ENCODE results near the gene RCSD1. TPM values are rescaled to one million over a fixed set of nuclear protein-coding genes. Genes with fewer than 3 reads are reported as not detected.
"Not testable (repeated sequence)": the region's sequence is repeated elsewhere in the genome, so short reads cannot be mapped to it uniquely, and the experiment has no call there.

The RCSD1 gene
- total RNA-seq, 5 donors from 2014 or later (not counting 1 experiment from before 2014, with no cell fraction given) = 101 to 126 (median 107) TPM

DNA sequence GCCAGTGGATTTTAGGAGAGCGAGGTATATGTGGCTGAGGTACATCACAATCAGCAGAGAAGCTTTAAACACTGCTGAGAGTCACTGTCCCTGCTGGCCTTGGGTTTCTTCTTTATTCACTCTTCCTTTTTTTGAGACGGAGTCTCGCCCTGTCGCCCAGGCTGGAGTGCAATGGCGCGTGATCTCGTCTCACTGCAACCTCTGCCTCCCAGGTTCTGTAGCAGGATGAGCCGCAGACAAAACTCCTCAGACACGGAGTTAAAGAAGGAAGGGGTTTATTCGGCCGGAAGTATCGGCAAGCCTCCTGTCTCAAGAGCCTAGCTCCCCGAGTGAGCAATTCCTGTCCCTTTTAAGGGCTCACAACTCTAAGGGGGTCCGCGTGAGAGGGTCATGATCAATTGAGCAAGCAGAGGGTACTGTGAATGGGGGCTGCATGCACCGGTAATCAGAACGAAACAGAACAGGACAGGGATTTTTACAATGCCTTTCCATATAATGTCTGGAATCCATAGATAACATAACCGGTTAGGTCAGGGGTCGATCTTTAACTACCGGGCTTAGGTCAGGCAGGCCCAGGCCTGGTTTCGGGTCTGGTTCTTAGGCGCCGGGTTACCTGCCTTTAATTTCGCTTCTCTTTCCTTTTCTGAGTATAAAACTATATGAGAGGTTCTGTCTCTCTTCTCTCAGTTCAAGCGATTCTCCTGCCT, 89.8 kb downstream of the RCSD1 start:
- H3K36me3 Mint-ChIP-seq; H3K27me3 ChIP-seq (replicated peaks in 1 of 2; ENCODE audit: control insufficient read depth in 2 of 2, extremely low read depth in 1 of 2, insufficient read depth in 2 of 2, low read length in 1 of 2); H3K36me3 ChIP-seq (ENCODE audit: control insufficient read depth in 2 of 2, extremely low read depth in 1 of 2, insufficient read depth in 1 of 2, low read length in 1 of 2); H3K27ac ChIP-seq (ENCODE audit: low read length); H3K9me3 ChIP-seq; H3K9me3 Mint-ChIP-seq; POLR2A ChIA-PET; ATAC-seq (replicated peaks in 1 of 4); H3K27me3 Mint-ChIP-seq; DNase-seq; H3K4me3 ChIP-seq (ENCODE audit: control insufficient read depth in 1 of 2, extremely low read depth in 1 of 2, low read length in 1 of 2): not testable (repeated sequence)
- H3K4me1 ChIP-seq (ENCODE audit: control insufficient read depth in 1 of 2, extremely low read depth in 1 of 2, insufficient read depth in 2 of 2, low read length in 2 of 2) = peaks cover 21 to 24% of the 10 kb centered on the region in 2 experiments
- H3K4me3 Mint-ChIP-seq = peak overlapping the region; percentile 21 to 86 (median 44)
- peaks cover 61 to 65% (median 63%) of the 10 kb centered on the region in 3 donors for H3K4me1 Mint-ChIP-seq
- peak overlapping the region; percentile 70 to 78 for H3K27ac Mint-ChIP-seq
- CTCF ChIA-PET = interaction anchor here in 1 of 2 donors (0.6 kb wide), 1 partner anchor 251 kb away, joined by 6 read pairs; no protein-coding TSS in a partner anchor
- WGBS (ENCODE audit: insufficient coverage) = 85% methylated on average over 4 of the region's 25 CpGs

DNA sequence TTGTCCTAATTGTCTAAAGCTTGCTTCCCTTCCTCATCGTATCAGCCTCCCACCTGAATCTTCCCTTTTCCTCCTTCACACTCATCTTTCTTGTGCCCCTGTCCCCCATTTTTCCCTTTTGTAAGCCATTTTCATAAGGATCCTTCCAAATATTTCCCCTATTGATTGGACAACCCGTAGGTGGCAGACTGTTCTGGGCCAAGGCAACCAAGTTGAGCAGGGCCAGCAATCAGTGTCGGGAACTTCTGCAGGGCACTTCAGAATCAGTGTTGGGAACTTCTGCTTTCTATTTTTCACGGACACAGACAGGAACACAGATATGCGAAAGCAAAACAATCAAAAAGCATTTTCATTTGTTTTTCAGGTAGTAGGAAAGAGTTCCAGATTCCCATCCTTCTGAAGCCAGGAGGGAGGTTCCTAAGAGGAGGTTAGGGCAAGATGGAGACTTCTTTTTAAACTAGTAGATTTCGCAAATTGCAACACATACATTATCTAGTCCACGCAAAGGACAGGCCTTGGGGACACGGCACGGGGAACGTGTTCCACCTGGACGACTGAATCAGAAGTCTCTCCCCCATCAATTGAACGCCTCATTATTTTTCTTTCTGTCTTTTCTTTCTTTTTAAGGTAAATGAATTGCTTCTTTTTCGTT, 91.1 kb downstream of the RCSD1 start:
- Mint-ChIP-seq H3K27me3 (no peaks in the 10 kb centered on the region), H3K36me3 (no peaks in the 10 kb centered on the region), H3K27ac (peak overlapping the region; percentile 60 to 78), H3K4me1 (peaks cover 49 to 59% (median 54%) of the 10 kb centered on the region in 3 donors), H3K9me3 (no peaks in the 10 kb centered on the region), H3K4me3 (peak overlapping the region; percentile 86 to 96 (median 92))
- Histone ChIP-seq H3K9me3 (no peaks in the 10 kb centered on the region), H3K27me3 (replicated peaks in 1 of 2; ENCODE audit: control insufficient read depth in 2 of 2, extremely low read depth in 1 of 2, insufficient read depth in 2 of 2, low read length in 1 of 2) (no peaks in the 10 kb centered on the region), H3K36me3 (ENCODE audit: control insufficient read depth in 2 of 2, extremely low read depth in 1 of 2, insufficient read depth in 1 of 2, low read length in 1 of 2) (no peaks in the 10 kb centered on the region), H3K4me3 (ENCODE audit: control insufficient read depth in 1 of 2, extremely low read depth in 1 of 2, low read length in 1 of 2) (peak overlapping the region; percentile 68 to 79), H3K4me1 (ENCODE audit: control insufficient read depth in 1 of 2, extremely low read depth in 1 of 2, insufficient read depth in 2 of 2, low read length in 2 of 2) (peaks cover 14 to 20% of the 10 kb centered on the region in 2 experiments), H3K27ac (ENCODE audit: low read length) (no peak overlapping the region)
- CTCF ChIA-PET = interaction anchor here in 1 of 2 donors (0.8 kb wide), 1 partner anchor 361 kb away, joined by 3 read pairs; no protein-coding TSS in a partner anchor
- 65% methylated on average over 5 of the region's 13 CpGs for WGBS (ENCODE audit: insufficient coverage)
- POLR2A ChIA-PET = no interaction called here
- peak in 1 of 35 experiments; percentile 22 for DNase-seq
- peak in 1 of 4 experiments; percentile 6 for ATAC-seq (replicated peaks in 1 of 4)

DNA sequence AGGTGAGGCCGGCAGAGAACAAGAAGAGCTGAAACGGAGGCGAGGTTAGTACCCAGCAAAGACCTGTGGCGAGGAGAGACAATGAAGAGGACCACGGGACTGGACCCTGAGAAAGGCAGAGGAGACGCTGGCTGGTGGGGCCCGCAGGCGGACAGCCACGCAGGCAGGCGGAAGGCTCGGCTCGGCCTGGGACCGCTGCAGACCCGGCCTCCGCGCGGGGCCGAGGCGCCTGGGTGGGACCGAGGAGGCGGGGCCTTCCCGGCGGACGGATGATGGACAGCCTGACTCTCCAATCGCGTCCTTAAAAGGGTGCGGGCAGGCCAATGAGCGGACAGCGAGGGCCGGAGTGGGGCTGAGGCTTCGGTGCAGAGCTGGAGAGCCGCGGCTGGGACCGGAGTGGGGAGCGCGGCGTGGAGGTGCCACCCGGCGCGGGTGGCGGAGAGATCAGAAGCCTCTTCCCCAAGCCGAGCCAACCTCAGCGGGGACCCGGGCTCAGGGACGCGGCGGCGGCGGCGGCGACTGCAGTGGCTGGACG, 91.7 kb downstream of the RCSD1 start, which contains the start of gene MPZL1:
TSS of gene MPZL1 (plus strand) at position 366 of the 535 bp plus-strand sequence. CDS start 170 bp downstream, outside the sequence.
- H3K27ac ChIP-seq (ENCODE audit: low read length) = no peak within 1 kb of the TSS
- Mint-ChIP-seq H3K4me3 (peak within 1 kb of the TSS; percentile 86 to 96 (median 92)), H3K4me1 (peaks cover 48 to 61% (median 54%) of the 10 kb centered on the region in 3 donors), H3K9me3 (no peaks in the 10 kb centered on the region), H3K36me3 (no peaks in the 10 kb centered on the region), H3K27ac (peak within 1 kb of the TSS; percentile 78 to 86), H3K27me3 (no peaks in the 10 kb centered on the region)
- 2% methylated on average over 52 of the region's 52 CpGs for WGBS (ENCODE audit: insufficient coverage)
- no peaks in the 10 kb centered on the region for H3K27me3 ChIP-seq (replicated peaks in 1 of 2; ENCODE audit: control insufficient read depth in 2 of 2, extremely low read depth in 1 of 2, insufficient read depth in 2 of 2, low read length in 1 of 2)
- H3K36me3 ChIP-seq (ENCODE audit: control insufficient read depth in 2 of 2, extremely low read depth in 1 of 2, insufficient read depth in 1 of 2, low read length in 1 of 2) = no peaks in the 10 kb centered on the region
- H3K4me1 ChIP-seq (ENCODE audit: control insufficient read depth in 1 of 2, extremely low read depth in 1 of 2, insufficient read depth in 2 of 2, low read length in 2 of 2) = peaks cover 14 to 19% of the 10 kb centered on the region in 2 experiments
- ChIA-PET CTCF (interaction anchor here in 1 of 2 donors (0.8 kb wide), 1 partner anchor 361 kb away, joined by 3 read pairs; no protein-coding TSS in a partner anchor), POLR2A (no interaction called here)
- ATAC-seq (replicated peaks in 1 of 4) (peak; percentile 97 to 99 (median 98)), DNase-seq (peak; percentile 66 to 94 (median 80))
- no peaks in the 10 kb centered on the region for H3K9me3 ChIP-seq
- H3K4me3 ChIP-seq (ENCODE audit: control insufficient read depth in 1 of 2, extremely low read depth in 1 of 2, low read length in 1 of 2) = peak within 1 kb of the TSS; percentile 68 to 79

DNA sequence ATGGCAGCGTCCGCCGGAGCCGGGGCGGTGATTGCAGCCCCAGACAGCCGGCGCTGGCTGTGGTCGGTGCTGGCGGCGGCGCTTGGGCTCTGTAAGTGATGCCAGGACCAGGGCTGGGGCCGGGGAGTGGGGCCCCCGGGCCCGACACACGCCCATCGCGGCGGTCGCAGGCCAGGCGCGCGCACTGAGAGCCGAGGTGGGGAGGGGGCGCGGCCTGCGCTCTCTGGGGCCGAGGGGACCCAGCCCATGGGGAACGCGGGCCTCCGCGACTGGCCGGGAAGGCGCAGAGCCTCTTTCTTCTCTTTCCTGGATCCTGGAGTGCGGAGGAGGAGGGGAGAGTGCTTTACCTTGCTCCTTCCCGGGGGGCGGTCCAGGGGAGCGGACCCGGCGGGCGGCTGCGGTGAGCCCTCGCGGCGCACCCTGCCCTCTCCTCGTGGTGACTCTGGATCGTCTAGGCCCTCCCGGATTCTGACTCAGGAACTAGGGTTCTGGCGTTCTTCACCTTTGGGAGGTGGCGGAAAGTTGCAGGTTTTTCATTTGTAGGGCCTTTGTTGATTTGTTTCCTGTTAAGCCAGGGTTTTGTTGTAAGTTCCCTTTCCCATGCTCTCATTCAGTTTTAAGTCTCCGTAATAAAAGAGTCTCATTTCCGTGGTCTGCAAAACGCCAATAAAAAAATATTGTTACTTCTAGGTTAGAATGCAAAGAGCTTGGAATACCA, 92.3 kb downstream of the RCSD1 start:
- H3K27ac ChIP-seq (ENCODE audit: low read length) = no peak overlapping the region
- under 1% methylated on average over 36 of the region's 52 CpGs for WGBS (ENCODE audit: insufficient coverage)
- CTCF ChIA-PET = no interaction called here
- peaks cover 48 to 55% (median 49%) of the 10 kb centered on the region in 3 donors for H3K4me1 Mint-ChIP-seq
- POLR2A ChIA-PET = interaction anchor here (0.6 to 0.8 kb wide), 2 partner anchors 57 to 304 kb away, joined by 3 to 4 read pairs; no protein-coding TSS in a partner anchor
- peak overlapping the region; percentile 68 to 79 for H3K4me3 ChIP-seq (ENCODE audit: control insufficient read depth in 1 of 2, extremely low read depth in 1 of 2, low read length in 1 of 2)
- peak; percentile 28 to 49 (median 38) for ATAC-seq (replicated peaks in 1 of 4)
- H3K4me3 Mint-ChIP-seq = peak overlapping the region; percentile 86 to 96 (median 92)
- peaks cover 14 to 16% of the 10 kb centered on the region in 2 experiments for H3K4me1 ChIP-seq (ENCODE audit: control insufficient read depth in 1 of 2, extremely low read depth in 1 of 2, insufficient read depth in 2 of 2, low read length in 2 of 2)
- no peak overlapping the region for H3K27ac Mint-ChIP-seq
- no peaks in the 10 kb centered on the region for H3K27me3 ChIP-seq (replicated peaks in 1 of 2; ENCODE audit: control insufficient read depth in 2 of 2, extremely low read depth in 1 of 2, insufficient read depth in 2 of 2, low read length in 1 of 2)
- no peaks in the 10 kb centered on the region for H3K36me3 Mint-ChIP-seq
- no peaks in the 10 kb centered on the region for H3K9me3 ChIP-seq
- no peaks in the 10 kb centered on the region for H3K9me3 Mint-ChIP-seq
- no peaks in the 10 kb centered on the region for H3K27me3 Mint-ChIP-seq
- H3K36me3 ChIP-seq (ENCODE audit: control insufficient read depth in 2 of 2, extremely low read depth in 1 of 2, insufficient read depth in 1 of 2, low read length in 1 of 2) = no peaks in the 10 kb centered on the region
- peak in 5 of 35 experiments; percentile 5 to 42 (median 15) for DNase-seq

DNA sequence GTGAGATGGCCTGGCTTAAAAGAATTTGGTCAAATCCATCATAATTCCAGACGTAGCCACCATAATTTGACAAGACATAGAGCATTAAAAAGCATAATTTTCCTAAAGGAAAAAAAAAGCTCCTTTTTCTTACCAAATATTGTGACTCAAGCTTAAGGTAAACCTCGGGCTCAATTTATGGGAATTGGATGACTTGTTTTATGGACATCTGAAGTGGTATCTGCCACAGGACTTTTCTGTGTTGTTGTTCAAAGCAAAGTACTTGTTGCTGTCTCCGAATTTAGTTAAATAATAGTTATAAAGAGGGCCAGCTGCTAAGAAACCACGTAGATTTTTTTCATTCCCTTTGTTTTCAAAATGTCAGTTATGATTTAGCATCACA, 92.8 kb downstream of the RCSD1 start:
- WGBS (ENCODE audit: insufficient coverage) = no CpG with 5 or more reads among the region's 4 CpGs

More for the DNA sequence above, 92.8 kb downstream of the RCSD1 start:
- Histone ChIP-seq H3K27me3 (replicated peaks in 1 of 2; ENCODE audit: control insufficient read depth in 2 of 2, extremely low read depth in 1 of 2, insufficient read depth in 2 of 2, low read length in 1 of 2) (no peaks in the 10 kb centered on the region), H3K27ac (ENCODE audit: low read length) (no peak overlapping the region), H3K9me3 (no peaks in the 10 kb centered on the region), H3K36me3 (ENCODE audit: control insufficient read depth in 2 of 2, extremely low read depth in 1 of 2, insufficient read depth in 1 of 2, low read length in 1 of 2) (no peaks in the 10 kb centered on the region), H3K4me1 (ENCODE audit: control insufficient read depth in 1 of 2, extremely low read depth in 1 of 2, insufficient read depth in 2 of 2, low read length in 2 of 2) (peaks cover 14 to 16% of the 10 kb centered on the region in 2 experiments), H3K4me3 (ENCODE audit: control insufficient read depth in 1 of 2, extremely low read depth in 1 of 2, low read length in 1 of 2) (peak overlapping the region; percentile 68 to 79)
- Mint-ChIP-seq H3K4me3 (peak overlapping the region; percentile 86 to 96 (median 92)), H3K4me1 (peaks cover 48 to 55% (median 49%) of the 10 kb centered on the region in 3 donors), H3K36me3 (peaks cover 2% of the 10 kb centered on the region), H3K27ac (no peak overlapping the region), H3K27me3 (no peaks in the 10 kb centered on the region), H3K9me3 (no peaks in the 10 kb centered on the region)
- DNase-seq (no peak), ATAC-seq (replicated peaks in 1 of 4) (no peak)
- ChIA-PET CTCF (no interaction called here), POLR2A (interaction anchor here (0.6 to 0.8 kb wide), 2 partner anchors 56 to 304 kb away, joined by 3 to 4 read pairs; no protein-coding TSS in a partner anchor)
